Right lung (tissue), 5 donors: Measurements from ENCODE around the gene TESK1. TPM values are rescaled to one million over a fixed set of nuclear protein-coding genes. Genes with fewer than 3 reads are reported as not detected.
A peak's percentile ranks its signal among the peaks of the same experiment; 100 is the strongest.
"Not testable (repeated sequence)": the region's sequence is repeated elsewhere in the genome, so short reads cannot be mapped to it uniquely, and the experiment has no call there.

Experiments used
- DNase-seq, 2 donors: peaks; one replicate each; pipeline ENCODE4 v3.0.0-alpha.2; 2013
- polyA plus RNA-seq, 5 donors: library from polyadenylated mRNA; unstranded; fragments of 120-200 nt; gene quantifications; one replicate each; pipeline versions ENCODE4 v1.2.1 to v1.2.3, GENCODE V29; 2013; ENCODE audit warnings: inconsistent platforms in 1 of 5, low replicate concordance in 1 of 5; ENCODE audit not compliant: insufficient read length in 5 of 5, insufficient read depth in 1 of 5

TESK1 gene
- polyA plus RNA-seq, 5 donors, result 26.0 to 48.7 (median 41.7) TPM

DNA sequence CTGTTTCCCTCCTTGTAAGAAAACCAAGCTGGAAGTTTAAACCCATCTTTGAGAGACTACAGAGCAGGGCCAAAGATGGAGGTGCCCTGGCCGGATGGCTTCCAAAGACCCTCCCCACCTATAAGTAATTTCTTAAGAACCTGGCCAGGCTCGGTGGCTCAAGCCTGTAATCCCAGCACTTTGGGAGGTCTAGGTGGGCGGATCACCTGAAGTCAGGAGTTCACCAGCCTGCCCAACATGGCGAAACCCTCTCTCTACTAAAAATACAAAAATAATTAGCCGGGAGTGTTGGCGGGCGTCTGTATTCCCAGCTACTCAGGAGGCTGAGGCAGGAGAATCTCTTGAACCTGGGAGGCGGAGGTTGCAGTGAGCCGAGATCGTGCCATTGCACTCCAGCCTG lies 40.7 kb downstream of the TESK1 start:
- DNase-seq, result not testable (repeated sequence)

DNA sequence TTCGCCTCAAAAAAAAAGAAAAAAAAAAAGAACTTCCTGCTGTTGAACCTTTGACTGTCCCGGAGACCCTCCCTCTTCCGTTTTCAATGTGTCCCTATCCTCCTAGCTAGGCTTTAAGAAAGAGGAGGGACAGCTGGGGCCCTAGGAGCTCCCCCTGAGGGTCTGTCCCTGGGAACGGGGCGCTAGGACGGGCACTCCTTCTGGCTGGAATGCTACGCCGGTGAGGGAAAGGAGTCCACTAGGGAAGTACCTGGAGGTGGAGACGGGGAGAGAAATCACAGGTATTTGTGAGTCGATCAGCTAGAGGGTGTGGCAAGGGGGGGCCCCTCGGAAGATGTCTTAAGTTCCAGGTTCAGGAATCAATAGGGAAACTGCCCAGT lies 41.1 kb downstream of the TESK1 start:
- DNase-seq, result no peak

DNA sequence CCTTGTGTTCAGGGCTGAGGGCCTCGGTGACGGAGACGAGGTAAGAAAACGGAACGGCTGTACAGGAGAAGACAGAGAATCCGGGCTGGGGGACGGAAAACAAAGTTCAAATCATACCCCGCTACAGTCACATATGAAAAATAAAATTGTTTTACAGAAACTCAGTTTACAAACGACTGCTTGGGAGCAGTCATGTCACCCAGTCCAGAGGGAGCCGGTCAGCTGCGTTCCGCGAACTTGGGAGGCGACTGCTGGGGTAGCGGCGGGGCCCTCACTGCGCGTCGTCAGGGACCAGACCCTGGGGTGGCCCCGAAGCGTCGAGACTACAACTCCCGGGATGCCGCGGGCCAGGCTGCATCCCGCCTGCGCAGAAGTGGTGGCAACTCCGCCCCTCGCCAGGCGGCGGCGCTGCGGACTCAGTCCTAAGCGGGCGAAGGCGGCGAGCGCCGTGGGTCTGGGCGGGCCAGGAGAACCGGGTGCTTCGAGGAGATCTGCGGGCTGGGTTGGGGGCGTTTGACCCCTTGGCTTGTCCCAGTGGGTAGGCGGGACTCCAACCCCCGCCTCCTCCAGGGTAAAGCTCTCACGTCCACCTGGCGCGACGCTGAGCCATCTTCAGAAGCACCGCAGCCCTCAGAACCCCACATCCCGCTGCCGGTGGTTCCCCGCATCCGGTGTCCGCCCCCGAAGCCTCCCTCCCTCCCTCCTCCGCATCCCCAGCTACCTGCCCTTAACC lies 41.6 kb downstream of the TESK1 start:
- peak; percentile 95 to 96 for DNase-seq

DNA sequence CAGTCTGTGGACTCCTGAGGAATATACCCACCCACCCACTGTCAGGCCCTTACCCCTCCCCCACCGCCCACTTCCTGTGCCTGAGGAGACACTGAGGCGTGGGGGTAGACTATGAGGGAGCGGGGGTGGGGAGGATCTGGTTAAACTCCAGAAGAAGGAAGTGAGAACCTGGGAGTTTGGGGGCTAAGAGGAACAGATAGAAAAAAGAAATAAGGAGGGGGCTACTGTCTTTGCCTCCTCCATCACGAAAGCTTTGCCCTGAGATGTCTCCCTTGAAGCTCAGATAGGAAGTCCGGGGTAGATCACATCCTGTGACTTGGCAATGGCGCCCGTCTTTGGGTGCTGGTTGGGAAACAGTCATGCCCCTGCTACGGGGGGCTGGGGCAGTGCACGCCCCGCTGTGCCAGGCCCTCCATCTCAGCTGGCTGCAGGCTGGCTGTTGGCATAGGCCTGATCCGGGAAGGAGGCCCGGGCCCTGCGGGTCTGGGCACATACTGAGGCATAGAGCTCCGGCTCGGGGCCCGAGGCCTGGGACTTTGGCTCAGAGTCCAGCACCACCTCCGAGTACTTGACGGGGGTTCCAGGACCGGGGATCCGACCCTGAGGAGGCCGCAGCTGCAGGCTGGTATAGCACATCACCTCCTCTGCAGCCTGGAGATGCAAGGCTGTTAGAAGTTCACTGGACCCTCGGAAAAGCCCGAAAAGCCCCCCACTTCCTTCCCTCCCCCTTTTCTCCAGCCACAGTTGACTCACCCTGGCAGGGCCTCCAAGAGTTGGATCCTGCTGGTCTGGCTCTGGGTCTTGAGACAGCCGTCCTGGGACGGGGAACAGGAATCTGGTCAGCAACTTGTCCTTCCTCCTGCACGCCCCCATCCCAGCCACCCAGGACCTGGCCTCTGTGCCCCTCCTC lies 44.6 kb downstream of the TESK1 start:
- no peak for DNase-seq

DNA sequence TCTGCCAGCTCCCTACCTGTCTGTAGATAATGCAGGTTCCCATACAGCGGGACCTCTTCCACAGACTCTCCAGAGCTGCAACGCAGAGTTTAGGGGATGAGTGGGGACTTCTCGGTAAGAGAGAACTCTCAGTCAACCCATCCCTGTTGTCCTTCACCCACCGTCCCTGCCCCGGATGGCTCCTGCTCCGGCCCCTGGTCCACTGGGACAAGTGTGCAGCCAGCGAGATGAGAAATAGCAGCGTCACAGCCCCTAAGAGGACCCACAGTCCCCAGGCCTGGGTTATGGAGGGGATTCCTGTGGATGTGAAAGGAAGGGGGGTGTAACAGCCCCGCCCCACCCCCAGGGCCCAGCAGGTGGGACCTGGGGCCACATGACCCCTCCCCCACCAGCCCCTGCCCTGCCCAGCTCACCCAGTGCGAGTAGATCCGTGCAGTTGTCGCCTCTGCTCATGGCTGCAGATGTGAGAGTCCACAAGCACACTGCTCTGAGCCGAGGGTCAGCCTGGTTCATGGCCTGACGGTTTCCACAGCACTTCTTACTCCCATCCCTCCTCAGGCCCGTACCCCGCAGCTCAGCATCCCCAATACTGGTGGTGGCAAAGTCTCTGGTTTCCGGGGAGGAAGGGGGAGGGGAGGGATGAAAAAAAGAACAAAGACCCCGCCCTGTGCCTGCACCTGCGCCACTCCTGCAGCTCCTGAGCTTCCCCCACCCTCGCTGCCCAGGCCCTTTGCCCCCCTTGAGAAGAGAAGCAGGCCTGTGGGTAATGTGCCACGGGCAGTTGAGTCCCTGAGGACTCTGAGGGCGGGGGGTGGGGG lies 45.5 kb downstream of the TESK1 start, which contains the start of gene SIT1:
TSS of gene SIT1 (minus strand) at position 591 of the 818 bp plus-strand sequence. CDS start at position 513, 78 bp downstream.
- DNase-seq, result no peak

DNA sequence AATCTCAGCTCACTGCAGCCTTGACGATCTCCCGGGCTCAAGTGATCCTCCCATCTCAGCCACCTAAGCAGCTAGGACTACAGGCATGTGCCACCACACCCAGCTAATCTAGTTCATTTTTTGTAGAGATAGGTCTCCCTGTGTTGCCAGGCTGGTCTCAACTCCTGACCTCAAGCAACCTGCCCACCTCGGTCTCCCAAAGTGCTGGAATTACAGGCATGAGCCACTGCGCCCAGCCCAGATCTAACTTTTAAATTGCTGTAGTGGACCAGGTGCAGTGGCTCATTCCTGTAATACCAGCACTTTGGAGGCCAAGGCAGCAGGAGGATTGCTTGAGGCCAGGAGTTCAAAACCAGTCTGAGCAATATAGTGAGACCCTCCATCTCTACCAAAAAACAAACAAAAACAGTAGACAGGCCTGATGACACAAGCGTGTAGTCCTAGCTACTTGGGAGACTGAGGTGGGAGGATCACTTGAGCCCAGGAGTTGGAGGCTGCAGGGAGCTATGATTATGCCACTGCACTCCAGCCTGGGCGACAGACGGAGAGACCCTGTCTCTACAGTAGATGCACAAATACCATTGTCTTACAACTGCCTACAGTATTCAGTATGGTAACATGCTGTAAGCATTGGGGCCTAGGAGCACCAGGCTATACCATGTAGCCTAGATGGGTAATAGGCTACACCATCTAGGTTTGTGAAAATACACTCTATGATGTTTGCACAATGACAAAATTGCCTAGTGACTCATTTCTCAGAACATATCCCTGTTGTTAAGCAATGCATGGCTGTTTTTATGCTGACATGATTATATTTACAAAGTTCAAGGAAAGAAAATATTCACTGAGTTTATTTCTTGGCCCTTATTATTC lies 47.1 kb downstream of the TESK1 start:
- no peak for DNase-seq

DNA sequence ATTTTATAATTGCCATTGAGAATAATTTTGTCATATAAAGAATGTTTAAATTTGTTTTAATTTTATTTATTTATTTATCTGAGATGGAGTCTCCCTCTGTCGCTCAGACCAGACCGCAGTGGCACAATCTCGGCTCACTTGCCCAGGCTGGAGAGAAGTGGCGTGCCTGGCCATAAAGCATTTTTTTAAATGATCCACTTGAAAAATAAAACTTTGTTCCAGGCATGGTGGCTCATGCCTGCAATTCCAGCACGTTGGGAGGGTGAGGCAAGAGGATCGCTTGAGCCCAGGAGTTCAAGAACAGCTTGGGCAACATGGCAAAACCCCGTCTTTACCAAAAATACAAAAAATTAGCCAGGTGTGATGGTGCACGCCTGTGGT lies 47.8 kb downstream of the TESK1 start:
- DNase-seq, result no peak

DNA sequence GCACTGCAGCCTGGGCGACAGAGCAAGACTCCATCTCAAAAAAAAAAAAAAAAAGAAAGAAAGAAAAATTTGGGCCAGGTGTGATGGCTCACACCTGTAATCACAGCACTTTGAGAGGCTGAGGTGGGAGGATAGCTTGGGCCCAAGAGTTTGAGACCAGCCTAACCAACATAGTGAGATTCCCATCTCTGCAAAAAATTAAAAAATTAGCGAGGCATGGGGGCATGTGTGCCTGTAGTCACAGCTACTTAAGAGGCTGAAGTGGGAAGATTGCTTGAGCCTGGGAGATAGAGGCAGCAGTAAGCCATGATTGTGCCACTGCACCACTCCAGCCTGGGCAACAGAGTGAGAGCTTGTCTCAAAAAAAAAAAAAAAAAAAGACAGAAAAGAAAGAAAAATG lies 48.5 kb downstream of the TESK1 start:
- DNase-seq, result no peak

DNA sequence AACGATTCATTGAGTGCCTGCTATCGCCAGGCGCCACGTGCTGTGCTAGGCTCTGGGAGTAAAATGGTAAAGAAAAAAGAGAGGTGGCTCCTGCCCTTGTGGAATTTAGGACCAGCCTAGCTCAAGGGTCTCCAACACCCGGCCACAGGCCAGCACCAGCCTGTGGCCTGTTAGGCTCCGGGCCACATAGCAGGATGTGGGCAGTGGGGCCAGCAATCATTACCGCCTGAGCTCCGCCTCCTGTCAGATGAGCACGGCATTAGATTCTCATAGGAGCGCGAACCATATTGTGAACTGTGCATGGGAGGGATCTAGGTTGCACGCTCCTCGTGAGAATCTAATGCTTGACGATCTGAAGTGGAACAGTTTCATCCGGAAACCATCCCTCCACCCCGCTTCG lies 51.3 kb downstream of the TESK1 start:
- no peak for DNase-seq

DNA sequence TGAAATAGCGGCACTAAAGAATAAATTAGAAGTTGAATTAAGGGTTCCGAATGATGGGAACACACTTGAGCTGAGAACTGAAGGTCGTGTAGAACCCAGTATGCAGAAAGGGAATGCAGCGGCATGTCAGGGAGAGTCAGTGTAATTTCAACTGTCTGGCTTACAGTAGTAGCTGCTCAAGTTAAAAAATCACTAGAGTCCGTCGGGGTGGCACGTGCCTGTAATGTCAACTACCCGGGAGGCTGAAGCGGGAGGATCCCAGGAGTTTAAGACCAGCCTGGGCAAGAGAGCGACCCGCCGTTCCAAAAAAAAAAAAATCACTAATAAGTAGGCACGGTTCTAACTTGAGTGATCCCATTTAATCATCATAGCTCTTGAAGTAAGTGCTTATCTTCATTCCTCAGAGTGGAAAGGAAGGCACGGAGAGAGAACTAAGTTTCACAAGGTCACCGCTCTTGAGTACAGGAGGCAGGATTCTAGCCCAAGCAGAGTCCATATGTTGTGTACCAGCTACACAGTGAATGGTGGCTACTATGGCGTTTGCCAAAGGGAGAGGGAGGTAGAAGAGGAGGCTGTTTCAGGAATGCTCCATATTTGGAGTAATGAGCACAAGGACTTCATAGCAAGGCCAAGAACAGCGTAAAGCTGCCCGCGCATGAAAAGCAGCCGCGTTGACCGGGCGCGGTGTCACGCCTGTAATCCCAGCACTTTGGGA lies 51.9 kb downstream of the TESK1 start:
- DNase-seq, result peak in 1 of 2 donors; percentile 66

DNA sequence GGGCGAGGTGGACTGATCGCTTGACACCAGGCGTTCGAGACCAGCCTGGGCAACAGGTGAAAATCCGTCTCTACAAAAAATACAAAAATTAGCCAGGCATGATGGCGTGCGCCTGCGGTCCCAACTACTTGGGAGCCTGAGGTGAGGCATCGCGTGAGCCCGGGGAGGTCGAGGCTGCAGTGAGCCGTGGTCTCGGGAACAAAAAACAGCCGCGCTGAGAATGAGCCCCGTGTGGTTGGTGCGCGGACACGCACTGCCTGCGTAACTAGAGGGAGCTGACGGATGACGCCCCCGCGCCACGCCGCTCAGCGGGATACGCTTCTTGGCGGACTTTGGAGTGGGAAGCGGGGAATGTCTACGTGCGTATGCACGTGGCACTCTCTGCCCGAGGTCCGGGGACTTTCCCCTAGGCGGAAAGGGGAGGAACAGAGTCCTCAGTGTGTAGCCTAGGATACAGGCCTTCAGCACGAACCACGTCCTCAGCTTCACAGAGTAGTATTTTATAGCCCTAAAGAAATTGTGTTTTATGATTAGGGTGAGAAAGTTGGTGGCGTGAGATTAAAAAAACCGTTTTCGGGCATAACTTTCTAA lies 52.6 kb downstream of the TESK1 start, which contains the start of gene RMRP:
TSS of gene RMRP (minus strand) at position 474 of the 591 bp plus-strand sequence.
- peak; percentile 98 to 99 for DNase-seq

DNA sequence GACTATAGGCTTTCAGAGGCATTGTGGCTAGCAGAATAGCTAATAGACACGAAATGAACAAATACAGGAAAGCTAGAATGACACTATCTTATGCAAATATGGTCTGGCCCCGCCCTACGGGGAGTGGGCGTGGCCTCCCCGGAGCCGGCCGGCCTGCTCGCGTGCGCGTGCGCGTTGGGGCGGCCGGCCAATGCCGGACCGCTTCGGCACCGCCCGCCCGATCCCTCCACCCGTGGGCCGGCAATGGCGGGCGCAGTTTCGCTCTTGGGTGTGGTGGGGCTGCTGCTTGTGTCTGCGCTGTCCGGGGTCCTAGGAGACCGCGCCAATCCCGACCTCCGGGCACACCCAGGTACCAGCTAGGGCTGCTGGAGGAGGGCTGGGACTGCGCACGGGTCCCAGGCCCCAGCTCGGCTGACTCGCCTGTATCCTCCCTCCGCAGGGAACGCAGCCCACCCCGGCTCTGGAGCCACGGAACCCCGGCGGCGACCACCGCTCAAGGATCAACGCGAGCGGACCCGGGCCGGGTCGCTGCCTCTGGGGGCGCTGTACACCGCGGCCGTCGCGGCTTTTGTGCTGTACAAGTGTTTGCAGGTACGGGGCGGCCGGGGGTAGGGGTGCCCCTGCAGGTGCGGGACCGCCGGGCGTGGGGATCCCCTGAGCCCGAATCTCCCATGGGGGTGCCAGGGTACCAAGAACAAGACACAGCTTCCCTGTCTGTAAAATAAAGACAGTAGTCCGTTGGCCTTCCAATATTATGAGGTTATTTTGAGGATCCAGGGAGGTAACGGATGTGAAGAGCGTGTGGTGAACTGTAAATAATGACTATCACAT lies 53.3 kb downstream of the TESK1 start, which contains the start of gene CCDC107:
TSS of gene CCDC107 (plus strand) at position 156 of the 831 bp plus-strand sequence. CDS start at position 244, 88 bp downstream.
- peak; percentile 90 to 94 for DNase-seq

DNA sequence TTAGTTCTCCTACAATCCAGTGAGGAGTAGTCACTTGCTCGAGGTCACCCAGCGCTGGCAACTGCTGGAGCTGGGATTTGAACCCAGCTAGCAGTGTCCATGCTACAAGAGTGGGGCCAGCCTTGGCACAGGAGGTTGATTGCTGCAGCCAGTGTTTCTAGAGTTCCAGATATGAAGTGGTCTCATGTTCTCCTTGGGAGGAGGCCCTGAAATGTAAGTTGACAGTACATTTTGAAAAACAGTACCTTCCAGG lies 53.8 kb downstream of the TESK1 start:
- no peak for DNase-seq

DNA sequence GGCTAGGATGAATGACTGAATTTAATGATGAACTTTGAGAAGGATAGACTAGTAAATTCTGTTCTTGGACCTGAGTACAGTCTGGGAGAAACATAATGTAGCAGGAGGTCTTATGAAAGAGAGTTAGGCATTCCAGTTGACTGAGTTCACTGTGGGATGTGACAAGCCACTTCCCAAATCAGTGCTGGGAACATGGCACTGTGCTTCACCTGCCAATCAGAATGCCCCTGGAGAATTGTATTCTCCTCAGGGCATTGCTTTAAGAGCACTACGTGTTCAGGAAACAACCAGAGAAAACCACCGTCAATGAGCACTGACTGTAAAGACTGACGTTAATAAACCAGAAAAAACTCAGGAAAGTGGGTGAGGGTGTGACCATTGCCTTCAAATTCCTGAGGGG lies 54.3 kb downstream of the TESK1 start:
- DNase-seq, result no peak

Other genes starting within 250 kb of the TESK1 start
- gene RUSC2, start 115.2 kb upstream of the TESK1 start, polyA plus RNA-seq, result 10 to 100 TPM; 13.9 to 21.0 (median 17.1) TPM
- 1 to 10 TPM; 2.5 to 3.9 (median 3.4) TPM for gene CD72, start 13.2 kb downstream of the TESK1 start, polyA plus RNA-seq
- gene SIT1, start 45.7 kb downstream of the TESK1 start, polyA plus RNA-seq, result under 1 TPM; 0.40 to 0.60 (median 0.50) TPM
- 1 to 10 TPM in 1 of 5 donors, not detected in 4; 4.1 TPM for gene RMRP, start 52.8 kb downstream of the TESK1 start, polyA plus RNA-seq
- 10 to 100 TPM in 2 of 5 donors, 1 to 10 TPM in 3; 9.3 to 22.5 (median 9.8) TPM for gene CCDC107, start 53.0 kb downstream of the TESK1 start, polyA plus RNA-seq
- 10 to 100 TPM in 3 of 5 donors, 1 to 10 TPM in 2; 6.6 to 19.7 (median 10.9) TPM for gene ARHGEF39, start 59.9 kb downstream of the TESK1 start, polyA plus RNA-seq
- gene CA9, start 68.7 kb downstream of the TESK1 start, polyA plus RNA-seq, result 1 to 10 TPM in 3 of 5 donors, under 1 TPM in 2; 0.51 to 1.3 (median 1.1) TPM
- 100 to 1,000 TPM; 149 to 645 (median 181) TPM for gene TPM2, start 84.7 kb downstream of the TESK1 start, polyA plus RNA-seq
- gene TLN1, start 126.9 kb downstream of the TESK1 start, polyA plus RNA-seq, result 100 to 1,000 TPM; 116 to 198 (median 132) TPM
- gene CREB3, start 127.4 kb downstream of the TESK1 start, polyA plus RNA-seq, result 10 to 100 TPM; 35.4 to 41.6 (median 37.4) TPM
- gene GBA2, start 144.0 kb downstream of the TESK1 start, polyA plus RNA-seq, result 100 to 1,000 TPM in 1 of 5 donors, 10 to 100 TPM in 4; 85.0 to 106 (median 95.5) TPM
- gene RGP1, start 144.0 kb downstream of the TESK1 start, polyA plus RNA-seq, result 10 to 100 TPM; 23.9 to 29.3 (median 25.3) TPM
- 1 to 10 TPM in 1 of 5 donors, under 1 TPM in 2, not detected in 2; 0.53 to 1.4 (median 0.55) TPM for gene MSMP, start 149.0 kb downstream of the TESK1 start, polyA plus RNA-seq
- gene NPR2, start 186.3 kb downstream of the TESK1 start, polyA plus RNA-seq, result 10 to 100 TPM; 40.4 to 54.2 (median 47.0) TPM
- gene SPAG8, start 207.0 kb downstream of the TESK1 start, polyA plus RNA-seq, result 10 to 100 TPM in 4 of 5 donors, 1 to 10 TPM in 1; 8.7 to 12.5 (median 10.7) TPM
- gene HINT2, start 209.8 kb downstream of the TESK1 start, polyA plus RNA-seq, result 10 to 100 TPM; 29.1 to 42.3 (median 33.5) TPM
- gene FAM221B, start 223.5 kb downstream of the TESK1 start, polyA plus RNA-seq, result 1 to 10 TPM in 1 of 5 donors, under 1 TPM in 4; 0.48 to 1.0 (median 0.54) TPM
- gene TMEM8B, start 224.0 kb downstream of the TESK1 start, polyA plus RNA-seq, result 10 to 100 TPM; 21.3 to 31.5 (median 27.1) TPM